HG03442 (cell line): Measurements from ENCODE around the gene TGFA.

Source experiments
- ATAC-seq: cut with Tn5 transposase; IDR thresholded peaks from one replicate; pipeline ENCODE4 v1.9.1; 2021; ENCODE audit warnings: mild to moderate bottlenecking, moderate library complexity; ENCODE audit not compliant: unreplicated experiment

TGFA gene

DNA sequence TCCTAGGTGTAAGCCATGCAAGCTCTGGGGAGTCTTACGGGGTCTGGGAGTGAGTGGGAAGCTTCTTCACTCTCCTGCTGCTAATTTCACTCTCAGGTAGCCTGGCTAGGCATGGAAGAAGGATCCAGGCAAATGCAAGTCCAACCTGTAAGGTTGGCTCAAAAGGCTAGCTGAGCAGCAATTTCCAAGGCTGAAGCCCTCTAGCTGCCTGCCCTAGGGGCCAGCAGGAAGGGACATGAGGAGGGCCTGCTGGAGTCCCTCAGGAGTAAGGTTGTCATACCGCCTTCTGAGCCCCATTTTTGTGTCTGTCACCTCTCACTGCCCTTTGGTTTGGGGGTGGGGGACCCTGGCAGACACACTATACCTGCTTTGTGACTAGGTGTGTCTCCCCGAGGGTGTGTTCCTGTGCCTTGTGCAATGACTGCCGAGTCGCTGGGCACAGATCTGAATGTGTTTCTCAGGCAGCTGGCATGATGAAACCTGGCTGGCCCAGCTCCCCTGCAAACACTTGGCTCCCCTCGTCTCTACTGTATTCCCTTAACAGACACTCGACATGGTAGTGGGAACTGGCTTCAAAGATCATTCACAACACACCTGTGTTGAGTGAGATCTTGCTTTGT, 127.8 kb downstream of the TGFA start:
- ATAC-seq = no peak

DNA sequence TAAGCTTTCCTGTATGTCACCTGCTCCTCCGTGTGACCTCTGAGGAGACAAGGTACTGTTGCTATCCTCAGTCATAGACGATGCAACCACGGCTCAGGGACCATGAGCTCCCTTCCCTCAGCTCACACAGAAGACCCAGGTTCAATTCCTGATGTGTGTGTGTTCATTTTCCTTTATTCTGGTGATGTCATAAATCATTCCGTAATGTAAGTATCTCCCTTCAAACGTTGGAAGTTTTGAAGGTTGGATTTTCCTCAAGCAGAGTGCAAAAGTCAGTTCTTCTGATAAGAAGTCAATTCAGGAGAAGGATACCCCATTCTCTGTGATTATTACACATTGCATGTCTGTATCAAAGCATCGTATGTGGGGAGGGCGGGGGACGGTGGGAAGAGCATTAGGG, 132.9 kb downstream of the TGFA start:
- no peak for ATAC-seq

DNA sequence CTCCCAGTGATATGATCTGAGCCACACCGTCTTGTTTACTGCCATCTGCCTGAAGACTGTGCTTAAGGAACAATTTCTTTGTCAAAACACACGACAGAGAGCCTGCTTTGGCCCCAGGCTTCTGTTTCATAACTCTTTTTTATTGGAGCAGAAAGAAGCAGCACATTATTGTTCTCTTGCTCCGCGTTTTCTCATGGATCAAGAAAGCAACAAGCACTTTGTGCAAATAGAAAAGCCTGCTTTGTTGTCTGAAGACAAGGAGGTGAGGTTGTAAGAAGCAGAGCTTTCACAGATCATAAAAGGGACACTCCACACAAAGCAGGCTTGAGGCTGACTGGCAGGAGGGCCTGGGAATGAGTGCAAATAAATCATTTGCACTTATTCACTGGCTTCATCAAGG, 133.5 kb downstream of the TGFA start:
- no peak for ATAC-seq

DNA sequence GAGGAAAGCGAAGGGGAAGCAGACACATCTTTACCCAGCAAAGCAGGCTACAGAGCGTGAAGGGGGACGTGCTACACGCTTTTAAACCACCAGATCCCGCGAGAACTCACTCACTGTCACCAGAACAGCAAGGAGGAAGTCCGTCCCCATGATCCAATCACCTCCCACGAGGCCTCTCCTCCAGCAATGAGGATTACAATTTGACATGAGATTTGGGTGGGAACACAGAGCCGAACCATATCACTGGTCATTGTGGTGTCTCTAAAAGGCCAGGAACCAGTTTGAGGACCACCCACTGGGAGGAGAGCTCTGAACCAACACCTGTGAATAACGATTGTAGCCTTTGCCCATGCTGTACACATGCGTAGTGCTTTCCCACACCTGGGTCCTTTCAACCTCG, 135.1 kb downstream of the TGFA start:
- no peak for ATAC-seq

DNA sequence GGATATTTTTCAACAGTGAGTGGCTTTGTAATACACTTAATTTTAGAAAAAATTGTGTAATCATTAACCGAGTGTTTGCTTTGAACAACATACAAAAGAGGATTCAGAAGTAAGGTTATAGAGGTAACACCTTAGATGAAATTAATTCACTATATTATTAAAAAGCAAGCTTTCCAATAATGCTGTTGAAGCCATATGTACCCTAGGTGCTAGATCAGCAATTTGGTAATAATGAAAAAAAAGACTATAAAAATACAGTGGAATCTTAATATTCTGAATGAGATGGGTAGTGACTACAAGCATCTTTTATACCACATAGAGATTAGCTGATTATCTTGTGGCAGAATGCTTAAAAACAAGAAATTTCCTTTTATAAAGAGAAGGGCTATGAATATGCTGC, 136.6 kb downstream of the TGFA start:
- no peak for ATAC-seq

DNA sequence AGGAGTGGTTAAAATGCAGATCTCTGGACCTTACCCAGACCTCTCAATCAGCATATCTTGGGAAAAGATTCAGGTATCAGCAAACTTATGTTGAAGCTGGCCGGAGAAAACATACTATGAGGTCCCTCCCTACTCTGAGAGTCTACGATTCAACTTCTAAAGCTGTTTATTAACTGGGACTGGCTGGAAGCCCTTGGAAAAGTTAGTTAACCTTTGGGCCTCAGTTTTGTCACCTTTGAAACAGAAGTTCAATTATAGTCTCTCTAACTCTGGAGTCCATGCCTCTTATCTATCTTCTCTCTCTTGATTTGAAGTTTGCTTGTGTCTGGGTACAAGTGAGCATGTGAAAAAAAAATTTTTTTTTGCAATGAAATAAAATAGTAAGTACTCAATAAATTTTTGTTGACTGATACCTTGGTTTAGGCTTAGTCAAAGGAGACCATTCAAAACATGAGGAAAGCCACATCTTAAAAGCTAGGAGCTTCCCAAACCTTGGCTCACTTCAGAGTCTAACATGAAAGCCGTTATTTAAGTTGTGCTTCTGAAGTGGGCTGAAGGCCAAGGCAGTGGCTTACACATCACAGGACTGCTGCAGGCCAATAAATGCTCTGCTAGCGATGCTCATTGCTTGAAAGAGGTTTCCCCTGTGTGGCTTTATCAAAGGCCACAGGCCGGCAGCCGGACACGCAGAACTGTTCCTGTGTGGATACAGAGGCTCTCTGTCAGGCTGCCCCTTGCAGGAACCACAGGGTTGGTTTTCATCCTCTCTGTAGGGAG, 141.1 kb downstream of the TGFA start:
- no peak for ATAC-seq

DNA sequence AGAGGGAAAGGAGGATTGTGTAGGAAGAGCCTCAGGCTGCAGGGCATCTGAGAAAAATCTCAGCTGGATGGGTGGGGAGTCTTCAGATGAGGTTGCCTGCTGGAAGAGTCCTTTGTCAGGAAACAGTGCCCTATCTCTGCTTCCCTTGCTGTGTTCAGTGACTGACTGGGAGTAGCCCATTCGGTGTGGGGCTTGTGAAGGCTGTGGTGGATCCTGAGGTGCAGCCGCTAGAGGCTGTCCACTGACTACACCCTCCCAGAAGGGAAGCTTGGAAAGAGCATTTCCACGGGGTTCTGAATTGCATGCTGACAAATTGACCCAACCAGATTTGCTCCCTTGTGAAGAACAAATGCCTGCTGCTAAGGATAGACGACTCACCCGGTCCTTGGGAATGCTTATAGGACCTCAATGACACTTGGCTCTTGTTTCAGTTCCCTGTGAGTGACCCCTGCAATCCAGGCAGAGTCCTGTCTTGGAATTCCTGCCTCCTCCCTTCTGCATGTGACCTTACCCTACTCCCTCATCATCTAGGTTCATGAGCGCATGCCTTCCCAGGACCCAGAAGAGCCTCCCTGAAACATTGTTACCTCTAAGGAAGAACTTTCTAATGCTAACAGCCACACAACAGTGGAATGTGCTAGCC, 142.0 kb downstream of the TGFA start:
- no peak for ATAC-seq

DNA sequence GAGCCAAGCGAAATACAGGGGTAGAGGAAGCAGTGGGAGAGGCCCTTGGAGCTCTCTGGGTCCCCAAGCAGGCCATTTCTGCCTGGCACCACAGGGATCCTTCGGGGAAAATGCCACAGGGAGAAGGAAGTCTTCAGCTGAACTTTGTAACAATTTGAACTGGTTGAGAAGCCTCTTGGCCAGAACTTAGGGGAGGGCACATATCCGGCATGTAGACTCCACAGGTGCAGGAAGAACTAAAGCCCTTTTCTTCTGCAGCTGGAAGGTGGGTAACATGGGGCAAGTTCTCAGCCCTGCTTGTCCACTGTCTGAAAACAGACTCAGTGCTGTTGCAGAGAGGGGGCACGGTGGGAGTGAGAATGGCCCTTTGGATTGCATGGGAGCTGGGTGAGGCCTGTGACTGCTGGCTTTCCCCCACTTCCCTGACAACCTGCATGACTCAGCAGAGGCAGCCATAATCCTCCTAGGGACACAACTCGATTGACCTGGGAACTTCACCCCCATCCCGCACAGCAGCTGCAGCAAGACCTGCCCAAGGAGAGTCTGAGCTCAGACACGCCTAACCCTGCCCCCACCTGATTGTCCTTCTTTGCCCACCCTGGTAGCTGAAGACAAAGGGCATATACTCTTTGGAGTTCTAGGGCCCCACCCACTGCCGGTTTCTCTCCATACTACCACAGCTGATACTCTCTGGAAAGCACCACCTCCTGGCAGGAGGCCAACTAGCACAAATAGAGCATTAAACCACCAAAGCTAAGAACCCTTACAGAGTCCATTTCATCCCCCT, 150.2 kb downstream of the TGFA start:
- no peak for ATAC-seq

DNA sequence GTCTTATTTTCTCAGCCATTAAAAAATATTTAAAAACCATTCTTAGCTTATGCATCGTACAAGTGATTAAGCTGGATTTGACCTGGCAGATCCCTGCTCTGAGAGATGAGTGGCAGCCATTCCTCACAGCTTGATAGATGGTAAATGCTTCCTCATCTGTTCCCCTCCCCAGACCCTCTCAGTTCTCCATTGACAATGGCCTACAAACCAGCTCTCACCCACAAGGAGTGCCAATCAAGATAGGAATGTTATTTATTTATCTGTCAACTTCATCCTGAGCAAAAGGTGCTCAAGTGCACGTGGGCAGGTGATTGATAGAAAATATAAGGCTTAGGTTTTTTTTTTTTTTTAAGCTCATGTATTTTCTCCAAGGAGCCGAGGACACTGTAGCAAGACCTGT, 153.1 kb downstream of the TGFA start:
- no peak for ATAC-seq

DNA sequence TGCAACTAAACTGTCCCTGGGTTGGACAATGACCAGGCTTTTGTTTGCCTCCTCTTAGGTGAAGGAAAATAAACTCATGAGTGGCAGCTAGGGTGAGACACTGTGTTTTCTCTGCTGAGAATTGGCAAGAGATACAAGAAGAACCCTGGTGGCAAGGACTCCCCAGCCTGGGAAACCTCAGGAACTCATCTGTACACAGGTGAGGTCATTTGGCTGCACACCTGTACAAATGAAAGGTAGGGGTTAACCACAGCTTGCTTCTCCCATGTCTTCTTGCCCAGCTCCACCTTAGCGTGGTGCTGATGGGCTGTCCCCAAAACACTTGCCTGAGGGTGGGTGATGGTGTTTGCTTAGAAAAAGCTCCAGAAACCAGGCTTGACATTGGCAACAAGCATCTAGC, 154.6 kb downstream of the TGFA start:
- ATAC-seq = no peak
